MM.1S (cell line): ENCODE data around the gene DPP6.
"Not testable (repeated sequence)": the region's sequence is repeated elsewhere in the genome, so short reads cannot be mapped to it uniquely, and the experiment has no call there.

ENCODE experiments used
- EZH2 ChIP-seq: fragments of 300-600 bp; sonication (generic); optimal IDR thresholded peaks from 2 replicates; pipeline ENCODE3; 2017; ENCODE audit warnings: low read depth, mild to moderate bottlenecking, antibody characterized with exemption, low read length, mixed read lengths
- TF ChIP-seq, protein P1 (sequence below): fragments of 300-600 bp; sonication (generic); IDR thresholded peaks from 2 replicates; pipeline ENCODE4 v1.5.1; 2016; ENCODE audit warnings: antibody characterized with exemption, low read length, mixed read lengths

DNA sequence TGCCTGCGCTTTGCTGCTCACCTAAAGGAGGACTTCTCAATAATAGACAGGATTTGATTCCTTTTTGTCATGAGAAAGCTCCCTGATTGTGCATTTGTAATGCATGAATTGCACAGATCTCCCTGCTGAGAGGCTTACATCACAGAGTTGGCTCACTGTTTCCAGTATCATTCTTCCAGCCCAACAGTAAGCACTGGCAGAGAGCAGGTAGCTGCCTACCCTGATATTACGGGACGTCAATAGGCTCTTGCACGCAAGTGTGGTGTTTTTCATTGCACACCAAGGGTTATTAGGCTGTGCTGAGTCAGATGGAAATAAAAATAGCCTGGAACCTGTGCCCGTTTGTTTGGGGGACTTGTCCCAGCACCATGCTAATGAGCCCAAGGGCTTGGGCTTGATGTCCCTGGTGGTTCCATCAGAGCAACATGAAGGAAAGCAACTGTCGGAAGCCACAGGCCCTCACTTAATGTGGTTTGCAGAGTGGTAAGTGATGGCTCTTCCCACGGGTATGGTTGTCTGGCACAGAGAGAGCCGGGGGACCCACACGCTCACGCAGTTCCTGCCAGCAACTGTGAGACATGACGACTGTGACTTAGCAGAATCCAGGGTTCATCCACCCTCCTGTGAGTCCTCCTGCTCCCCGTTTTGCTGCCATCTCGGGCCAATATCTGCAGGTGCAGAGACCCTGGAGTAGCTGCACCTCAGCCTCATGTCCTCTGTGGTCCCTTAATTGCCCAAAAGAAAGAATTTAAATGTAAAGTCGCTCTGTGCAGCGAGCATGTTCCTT, 20.4 kb downstream of the DPP6 start:
- TF ChIP-seq, protein P1, sequence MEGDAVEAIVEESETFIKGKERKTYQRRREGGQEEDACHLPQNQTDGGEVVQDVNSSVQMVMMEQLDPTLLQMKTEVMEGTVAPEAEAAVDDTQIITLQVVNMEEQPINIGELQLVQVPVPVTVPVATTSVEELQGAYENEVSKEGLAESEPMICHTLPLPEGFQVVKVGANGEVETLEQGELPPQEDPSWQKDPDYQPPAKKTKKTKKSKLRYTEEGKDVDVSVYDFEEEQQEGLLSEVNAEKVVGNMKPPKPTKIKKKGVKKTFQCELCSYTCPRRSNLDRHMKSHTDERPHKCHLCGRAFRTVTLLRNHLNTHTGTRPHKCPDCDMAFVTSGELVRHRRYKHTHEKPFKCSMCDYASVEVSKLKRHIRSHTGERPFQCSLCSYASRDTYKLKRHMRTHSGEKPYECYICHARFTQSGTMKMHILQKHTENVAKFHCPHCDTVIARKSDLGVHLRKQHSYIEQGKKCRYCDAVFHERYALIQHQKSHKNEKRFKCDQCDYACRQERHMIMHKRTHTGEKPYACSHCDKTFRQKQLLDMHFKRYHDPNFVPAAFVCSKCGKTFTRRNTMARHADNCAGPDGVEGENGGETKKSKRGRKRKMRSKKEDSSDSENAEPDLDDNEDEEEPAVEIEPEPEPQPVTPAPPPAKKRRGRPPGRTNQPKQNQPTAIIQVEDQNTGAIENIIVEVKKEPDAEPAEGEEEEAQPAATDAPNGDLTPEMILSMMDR: not testable (repeated sequence)
- TF ChIP-seq EZH2: not testable (repeated sequence)
